NB4 (cell line): Measurements from ENCODE around the gene PFKFB3.

Experiments
- POLR2A ChIP-seq: IDR thresholded peaks from 2 replicates; pipeline ENCODE4 v1.6.1; 2011; ENCODE audit warnings: mild to moderate bottlenecking; ENCODE audit not compliant: insufficient read length; ENCODE audit errors: extremely low read depth
- TF ChIP-seq, protein P1 (sequence below): IDR thresholded peaks from one replicate; pipeline ENCODE4 v1.5.1; 2012; ENCODE audit warnings: low read depth, low read length
- TF ChIP-seq, protein P2 (sequence below): IDR thresholded peaks from 2 replicates; pipeline ENCODE4 v1.6.1; 2011; ENCODE audit warnings: low read depth, low read length

- TF ChIP-seq, protein P1, sequence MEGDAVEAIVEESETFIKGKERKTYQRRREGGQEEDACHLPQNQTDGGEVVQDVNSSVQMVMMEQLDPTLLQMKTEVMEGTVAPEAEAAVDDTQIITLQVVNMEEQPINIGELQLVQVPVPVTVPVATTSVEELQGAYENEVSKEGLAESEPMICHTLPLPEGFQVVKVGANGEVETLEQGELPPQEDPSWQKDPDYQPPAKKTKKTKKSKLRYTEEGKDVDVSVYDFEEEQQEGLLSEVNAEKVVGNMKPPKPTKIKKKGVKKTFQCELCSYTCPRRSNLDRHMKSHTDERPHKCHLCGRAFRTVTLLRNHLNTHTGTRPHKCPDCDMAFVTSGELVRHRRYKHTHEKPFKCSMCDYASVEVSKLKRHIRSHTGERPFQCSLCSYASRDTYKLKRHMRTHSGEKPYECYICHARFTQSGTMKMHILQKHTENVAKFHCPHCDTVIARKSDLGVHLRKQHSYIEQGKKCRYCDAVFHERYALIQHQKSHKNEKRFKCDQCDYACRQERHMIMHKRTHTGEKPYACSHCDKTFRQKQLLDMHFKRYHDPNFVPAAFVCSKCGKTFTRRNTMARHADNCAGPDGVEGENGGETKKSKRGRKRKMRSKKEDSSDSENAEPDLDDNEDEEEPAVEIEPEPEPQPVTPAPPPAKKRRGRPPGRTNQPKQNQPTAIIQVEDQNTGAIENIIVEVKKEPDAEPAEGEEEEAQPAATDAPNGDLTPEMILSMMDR = no peak
- no peak for TF ChIP-seq POLR2A
- TF ChIP-seq, protein P2, sequence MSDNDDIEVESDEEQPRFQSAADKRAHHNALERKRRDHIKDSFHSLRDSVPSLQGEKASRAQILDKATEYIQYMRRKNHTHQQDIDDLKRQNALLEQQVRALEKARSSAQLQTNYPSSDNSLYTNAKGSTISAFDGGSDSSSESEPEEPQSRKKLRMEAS = no peak
Measured at GRCh38 chr10:6191569-6191968, 11.2 kb upstream of the PFKFB3 start.
